SK-N-DZ (cell line): ENCODE measurements around the gene COCH. TPM values are rescaled to one million over a fixed set of nuclear protein-coding genes. Genes with fewer than 3 reads are reported as not detected.

Experiments used
- DNase-seq: peaks from one replicate; pipeline ENCODE4 v3.0.0-alpha.2; 2015; ENCODE audit warnings: low spot score
- polyA plus RNA-seq, 2 experiments: library from polyadenylated mRNA; depleted of rRNA; stranded (reverse); fragments of >200 nt; gene quantifications; 2 replicates each; pipeline ENCODE4 v1.2.3, GENCODE V29; 2014

The COCH gene
- 128 and 145 TPM in 2 replicates for polyA plus RNA-seq (2014; cell fraction: cytosol; rRNA removed)
- polyA plus RNA-seq (2014; cell fraction: nucleus; rRNA removed) = 175 and 197 TPM in 2 replicates

GRCh38 chr14:30874120-30874998, at the start of gene COCH:
Gene COCH (plus strand): TSS chr14:30874559. CDS start chr14:30874939, 380 bp downstream.
- peak; percentile 74 for DNase-seq

- no peak for DNase-seq
Measured at GRCh38 chr14:30826070-30826469, 48.3 kb upstream of the COCH start.

GRCh38 chr14:30829853-30830252, 44.5 kb upstream of the COCH start:
- DNase-seq = no peak

GRCh38 chr14:30834353-30834752, 40.0 kb upstream of the COCH start:
- DNase-seq = no peak

- no peak for DNase-seq
Measured at GRCh38 chr14:30838351-30838750, 36.0 kb upstream of the COCH start.

GRCh38 chr14:30840086-30840779, 34.1 kb upstream of the COCH start:
- DNase-seq = no peak

- DNase-seq = no peak
Measured at GRCh38 chr14:30842431-30842830, 31.9 kb upstream of the COCH start.

- no peak for DNase-seq
Measured at GRCh38 chr14:30848449-30849240, 25.7 kb upstream of the COCH start.

GRCh38 chr14:30849354-30849753, 25.0 kb upstream of the COCH start:
- no peak for DNase-seq

- DNase-seq = no peak
Measured at GRCh38 chr14:30849983-30850382, 24.4 kb upstream of the COCH start.

GRCh38 chr14:30853946-30854345, 20.4 kb upstream of the COCH start:
- DNase-seq = no peak

GRCh38 chr14:30854492-30854891, 19.9 kb upstream of the COCH start:
- no peak for DNase-seq

GRCh38 chr14:30855345-30856037, 18.9 kb upstream of the COCH start:
- DNase-seq = no peak

- DNase-seq = no peak
Measured at GRCh38 chr14:30861200-30861599, 13.2 kb upstream of the COCH start.

GRCh38 chr14:30864934-30865333, 9.4 kb upstream of the COCH start:
- no peak for DNase-seq

GRCh38 chr14:30868736-30869135, 5.6 kb upstream of the COCH start:
- DNase-seq = no peak

- DNase-seq = no peak
Measured at GRCh38 chr14:30869551-30870155, 4.7 kb upstream of the COCH start.

- no peak for DNase-seq
Measured at GRCh38 chr14:30872602-30873001, 1.8 kb upstream of the COCH start.

GRCh38 chr14:30873308-30874119, 845 bp upstream of the COCH start:
- DNase-seq = no peak
